ENCODE results near the gene PLCG1.

GRCh38 chr20:41200446-41201202 is 63.3 kb downstream of the PLCG1 start:
- TF ChIP-seq CTCF (IDR thresholded peaks at IDR 0.05; ENCODE audit: poor library complexity, severe bottlenecking) (no peak), EP300 (conservative IDR thresholded peaks at IDR 0.05; ENCODE audit: poor library complexity, severe bottlenecking) (no peak), REST (IDR thresholded peaks at IDR 0.05; ENCODE audit: borderline replicate concordance) (no peak), POLR2AphosphoS5 (IDR thresholded peaks at IDR 0.05) (no peak), TAF1 (IDR thresholded peaks at IDR 0.05; ENCODE audit: low read depth) (no peak), EZH2 (IDR thresholded peaks at IDR 0.05; ENCODE audit: borderline replicate concordance, insufficient read depth, low read length, poor library complexity, severe bottlenecking) (no peak), RAD21 (conservative IDR thresholded peaks at IDR 0.05) (no peak)

Data from neural cell (in vitro differentiated cells).